Measurements from ENCODE around the gene GYPC. TPM values are rescaled to one million over a fixed set of nuclear protein-coding genes. Genes with fewer than 3 reads are reported as not detected.

Gene GYPC, protein sequence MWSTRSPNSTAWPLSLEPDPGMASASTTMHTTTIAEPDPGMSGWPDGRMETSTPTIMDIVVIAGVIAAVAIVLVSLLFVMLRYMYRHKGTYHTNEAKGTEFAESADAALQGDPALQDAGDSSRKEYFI
- polyA plus RNA-seq (2012; ENCODE audit: low read depth, missing spikeins), result 130 TPM

DNA sequence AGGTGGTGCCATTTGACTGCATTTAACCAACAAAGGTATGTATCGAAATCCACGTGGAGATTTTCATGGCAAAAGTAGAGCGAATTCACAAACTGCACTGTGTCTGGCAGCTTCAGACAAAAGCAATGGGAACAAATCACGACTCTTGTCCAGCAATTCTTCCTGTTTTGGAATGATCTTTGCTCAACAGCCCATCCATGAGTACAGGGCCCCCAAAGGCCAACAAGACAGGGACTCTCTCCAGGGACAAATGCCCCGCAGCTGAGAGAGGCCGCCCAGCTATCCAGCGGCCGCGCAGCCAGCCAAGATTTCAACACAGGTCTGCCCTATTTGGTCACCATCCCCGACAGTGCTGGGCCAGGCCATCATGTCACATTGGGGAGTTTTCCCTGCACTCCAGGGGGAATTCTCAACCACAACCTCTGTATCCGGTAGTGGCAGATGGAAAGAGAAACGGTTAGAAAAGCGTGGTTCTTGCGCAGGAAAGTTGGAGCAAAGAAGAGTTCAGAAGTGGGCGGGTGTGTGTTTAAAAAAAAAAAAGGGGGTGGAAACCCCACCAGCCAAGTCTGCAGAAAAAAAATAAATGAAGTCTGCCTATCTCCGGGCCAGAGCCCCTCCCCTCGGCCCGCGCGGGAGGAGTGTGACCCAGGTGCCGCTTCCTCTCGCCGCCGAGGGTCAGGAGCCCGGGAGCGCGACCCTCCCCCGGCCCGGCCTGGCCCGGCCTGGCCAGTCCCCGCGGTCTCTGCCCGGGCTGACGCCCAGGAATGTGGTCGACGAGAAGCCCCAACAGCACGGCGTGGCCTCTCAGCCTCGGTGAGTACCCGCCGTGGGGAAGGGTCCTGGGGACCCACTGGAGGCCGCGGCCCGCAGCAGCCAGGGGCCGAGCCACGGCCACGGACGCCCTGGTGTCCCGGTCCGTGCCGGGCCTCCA lies at the start of gene GYPC:
TSS of gene GYPC (plus strand) at position 659 of the 931 bp plus-strand sequence. CDS start at position 765, 106 bp downstream.
- TF ChIP-seq POLR2AphosphoS5 (IDR thresholded peaks at IDR 0.05; ENCODE audit: low read depth, low read length) (no peak), TAF1 (IDR thresholded peaks at IDR 0.05; ENCODE audit: low read depth, low read length) (no peak), SPI1 (IDR thresholded peaks at IDR 0.05; ENCODE audit: low read depth, low read length) (peak; percentile 30), POLR2A (IDR thresholded peaks at IDR 0.05; ENCODE audit: low read depth, low read length) (peak; percentile 11; the same call in 1 of the 2 replicates)
- DNase-seq (ENCODE audit: insufficient read length, low spot score) (peak; percentile 58), FAIRE-seq (peak; percentile 61)

DNA sequence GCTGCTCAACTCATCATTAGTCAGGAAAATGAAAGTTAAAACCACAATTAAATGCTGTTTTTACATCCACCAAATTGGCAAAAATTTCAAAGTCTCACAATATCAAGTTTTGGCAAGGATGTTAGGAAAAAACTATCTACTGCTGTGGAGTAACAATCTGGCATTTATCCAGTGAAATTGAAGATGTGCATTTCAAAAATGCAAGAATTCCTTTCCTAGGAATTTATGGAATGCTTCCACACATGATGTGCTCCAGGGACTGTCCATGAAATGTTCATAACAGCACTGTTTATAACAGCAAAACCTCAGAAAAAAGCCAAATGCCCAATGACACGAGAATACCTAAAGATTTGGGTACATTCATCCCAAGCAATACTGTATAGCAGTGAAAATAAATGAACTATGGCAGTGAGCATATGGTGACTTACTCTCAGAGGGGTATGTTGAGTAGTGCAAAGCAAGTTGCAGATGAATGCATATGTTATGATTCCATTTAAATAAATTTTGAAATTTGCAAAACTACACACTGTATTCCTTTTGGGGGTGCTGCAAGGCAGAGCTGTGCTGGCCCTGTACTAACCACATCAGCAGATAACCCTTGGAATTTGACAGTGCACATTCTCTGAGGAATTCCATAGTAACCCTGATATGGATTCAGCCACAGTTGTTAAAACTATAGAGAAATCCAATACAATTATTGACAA lies 41.3 kb upstream of the GYPC start:
- DNase-seq (ENCODE audit: insufficient read length, low spot score) (no peak), FAIRE-seq (no peak)
- no peak for TF ChIP-seq TAF1 (IDR thresholded peaks at IDR 0.05; ENCODE audit: low read depth, low read length)
- TF ChIP-seq POLR2AphosphoS5 (IDR thresholded peaks at IDR 0.05; ENCODE audit: low read depth, low read length), result no peak
- TF ChIP-seq SPI1 (IDR thresholded peaks at IDR 0.05; ENCODE audit: low read depth, low read length), result no peak
- no peak for TF ChIP-seq PAX5 (IDR thresholded peaks at IDR 0.05; ENCODE audit: insufficient read depth, low read length, severe bottlenecking)
- no peak for TF ChIP-seq POU2F2 (IDR thresholded peaks at IDR 0.05; ENCODE audit: low read depth, low read length)

DNA sequence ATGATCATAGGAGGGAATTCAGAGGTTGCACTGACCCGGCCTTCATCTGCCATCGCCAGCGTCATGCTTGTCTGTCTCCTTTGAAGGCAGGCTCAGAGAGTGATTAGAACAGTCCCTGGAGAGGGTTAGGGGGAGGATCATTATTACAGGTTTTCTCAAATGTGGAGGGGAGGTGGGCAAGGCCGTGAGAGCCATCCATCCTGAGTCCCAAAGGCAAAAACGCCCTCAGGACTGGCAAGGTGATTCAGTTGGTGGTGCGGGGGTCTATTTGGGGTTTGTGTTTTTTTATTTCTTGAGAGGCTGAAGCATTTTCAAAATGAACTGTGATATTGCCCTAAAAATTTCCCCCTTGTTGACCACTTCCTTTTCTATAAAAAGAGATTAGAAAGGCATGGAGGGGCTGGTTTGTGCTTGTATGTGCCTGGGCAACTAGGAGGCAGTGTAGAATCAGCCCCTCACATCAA lies 39.3 kb upstream of the GYPC start:
- TF ChIP-seq POLR2A (IDR thresholded peaks at IDR 0.05; ENCODE audit: low read depth, low read length), result no peak
- TF ChIP-seq SPI1 (IDR thresholded peaks at IDR 0.05; ENCODE audit: low read depth, low read length), result peak; percentile 63
- FAIRE-seq, result no peak

DNA sequence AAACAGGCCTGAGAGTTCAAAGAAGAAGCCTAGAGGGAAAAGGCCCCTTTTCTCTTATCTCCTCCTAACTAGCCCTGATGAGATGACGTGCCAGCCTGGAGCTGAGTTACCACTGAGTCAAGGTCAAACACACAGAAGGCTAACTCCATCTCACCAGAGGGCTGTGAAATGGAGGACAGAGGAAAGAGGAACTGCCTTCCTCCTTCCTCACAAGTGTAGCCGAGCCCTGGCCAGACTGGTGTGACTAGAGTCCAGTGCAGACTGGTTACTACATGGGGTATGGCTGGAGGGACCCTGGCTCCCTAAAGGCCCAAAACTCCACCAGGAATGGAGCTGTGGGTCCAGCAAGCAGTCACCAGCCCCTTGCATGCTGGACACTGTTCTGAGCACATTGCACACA lies 35.7 kb upstream of the GYPC start:
- DNase-seq (ENCODE audit: insufficient read length, low spot score) (no peak), FAIRE-seq (no peak)
- TF ChIP-seq SPI1 (IDR thresholded peaks at IDR 0.05; ENCODE audit: low read depth, low read length), result peak; percentile 43; the same call in 1 of the 2 replicates
- TF ChIP-seq TAF1 (IDR thresholded peaks at IDR 0.05; ENCODE audit: low read depth, low read length), result no peak

More for the DNA sequence above, 39.3 kb upstream of the GYPC start:
- DNase-seq (ENCODE audit: insufficient read length, low spot score), result no peak

DNA sequence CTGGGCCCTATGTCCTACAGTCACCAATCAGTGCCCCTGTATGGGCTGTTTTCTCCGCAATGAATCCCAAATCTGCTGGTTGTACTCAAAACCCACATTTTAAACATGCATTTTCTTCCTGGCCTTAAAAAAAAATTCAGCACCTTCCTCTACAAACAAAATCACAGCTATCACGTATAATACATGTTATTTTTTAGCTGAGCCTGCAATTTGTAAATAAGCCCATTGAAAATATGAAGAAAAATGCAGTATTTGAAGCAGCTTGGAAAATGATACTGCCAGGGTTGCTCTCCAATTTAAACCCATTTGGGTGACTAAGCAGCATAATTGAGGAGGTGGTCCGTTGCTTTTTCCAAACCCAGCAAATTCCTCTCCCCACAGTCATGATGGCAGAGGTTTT lies 33.0 kb upstream of the GYPC start:
- no peak for FAIRE-seq
- TF ChIP-seq PAX5 (IDR thresholded peaks at IDR 0.05; ENCODE audit: insufficient read depth, low read length, severe bottlenecking), result no peak
- TF ChIP-seq POU2F2 (IDR thresholded peaks at IDR 0.05; ENCODE audit: low read depth, low read length), result no peak
- TF ChIP-seq POLR2A (IDR thresholded peaks at IDR 0.05; ENCODE audit: low read depth, low read length), result no peak
- no peak for TF ChIP-seq SPI1 (IDR thresholded peaks at IDR 0.05; ENCODE audit: low read depth, low read length)
- TF ChIP-seq POLR2AphosphoS5 (IDR thresholded peaks at IDR 0.05; ENCODE audit: low read depth, low read length), result no peak
- TF ChIP-seq TAF1 (IDR thresholded peaks at IDR 0.05; ENCODE audit: low read depth, low read length), result no peak

DNA sequence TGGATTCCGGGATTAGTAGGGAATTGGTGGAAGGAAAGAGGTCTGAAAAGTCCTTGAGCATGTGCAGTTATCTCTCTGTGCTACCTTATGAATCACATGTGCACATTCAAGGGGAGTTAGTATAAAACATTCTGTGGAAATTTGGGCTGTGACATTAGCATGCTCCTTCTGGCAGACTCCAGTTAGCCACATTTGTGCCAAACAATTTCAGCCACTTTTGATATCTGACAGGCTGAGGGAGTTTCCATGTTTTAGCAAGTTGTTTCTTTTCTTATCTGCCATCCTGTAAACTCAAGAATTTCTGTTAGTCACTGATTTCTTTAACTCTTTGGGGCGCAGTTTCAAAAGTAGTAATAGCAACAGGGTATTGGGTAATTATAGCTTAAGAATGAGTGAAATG lies 28.3 kb upstream of the GYPC start:
- TF ChIP-seq SPI1 (IDR thresholded peaks at IDR 0.05; ENCODE audit: low read depth, low read length), result no peak
- no peak for TF ChIP-seq PAX5 (IDR thresholded peaks at IDR 0.05; ENCODE audit: insufficient read depth, low read length, severe bottlenecking)
- no peak for TF ChIP-seq POU2F2 (IDR thresholded peaks at IDR 0.05; ENCODE audit: low read depth, low read length)
- FAIRE-seq, result no peak
- DNase-seq (ENCODE audit: insufficient read length, low spot score), result no peak

More for the DNA sequence above, 33.0 kb upstream of the GYPC start:
- no peak for DNase-seq (ENCODE audit: insufficient read length, low spot score)

DNA sequence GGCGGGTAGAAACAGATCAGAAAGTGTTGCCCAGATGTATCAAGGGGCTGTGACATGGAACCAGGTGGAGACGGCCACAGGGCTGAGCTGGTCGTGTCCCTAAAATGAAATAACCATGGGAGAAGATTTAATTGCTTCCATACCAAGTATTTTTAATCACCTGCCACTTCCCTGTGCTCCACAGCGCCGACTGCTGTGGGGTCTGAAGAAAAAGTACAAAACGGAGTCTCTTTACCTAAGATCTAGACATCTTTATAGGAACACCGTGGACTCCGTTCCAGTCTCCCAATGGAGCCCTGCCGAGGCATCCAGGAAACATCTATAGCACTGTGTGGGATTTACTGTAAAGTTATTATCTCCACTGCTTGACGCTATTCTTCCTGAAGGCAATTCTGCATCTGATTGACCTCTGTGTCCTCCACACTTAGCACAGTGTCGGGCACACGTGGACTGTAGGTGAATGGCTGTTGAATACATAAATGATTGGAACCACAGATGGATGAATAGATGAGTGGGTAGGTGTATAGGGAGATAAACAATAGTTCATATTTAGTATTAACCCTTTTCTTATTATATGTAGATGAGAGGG lies 21.6 kb upstream of the GYPC start:
- no peak for DNase-seq (ENCODE audit: insufficient read length, low spot score)
- no peak for FAIRE-seq
- no peak for TF ChIP-seq PAX5 (IDR thresholded peaks at IDR 0.05; ENCODE audit: insufficient read depth, low read length, severe bottlenecking)
- TF ChIP-seq TAF1 (IDR thresholded peaks at IDR 0.05; ENCODE audit: low read depth, low read length), result no peak
- TF ChIP-seq SPI1 (IDR thresholded peaks at IDR 0.05; ENCODE audit: low read depth, low read length), result no peak
- TF ChIP-seq POLR2AphosphoS5 (IDR thresholded peaks at IDR 0.05; ENCODE audit: low read depth, low read length), result no peak
- TF ChIP-seq POU2F2 (IDR thresholded peaks at IDR 0.05; ENCODE audit: low read depth, low read length), result no peak
- no peak for TF ChIP-seq POLR2A (IDR thresholded peaks at IDR 0.05; ENCODE audit: low read depth, low read length)

DNA sequence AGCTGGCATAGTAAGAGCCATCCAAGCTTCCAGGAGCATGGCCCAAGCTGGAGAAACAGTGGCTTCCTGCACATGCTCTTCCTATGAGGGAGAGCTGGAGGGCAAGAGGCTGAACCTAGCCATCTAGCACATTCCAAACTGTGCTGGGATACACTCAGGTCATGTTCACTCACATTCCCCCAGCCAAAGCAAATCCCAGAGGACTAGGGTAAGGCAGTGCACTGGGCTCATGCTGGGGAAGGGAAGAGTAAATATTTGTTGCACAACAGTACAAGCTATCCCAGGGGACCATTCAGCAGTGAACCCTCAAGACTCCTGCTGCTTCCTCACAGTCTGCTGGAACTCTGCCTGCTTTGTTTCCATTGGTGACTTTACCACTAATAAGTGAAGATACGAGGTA lies 20.7 kb upstream of the GYPC start:
- no peak for DNase-seq (ENCODE audit: insufficient read length, low spot score)

DNA sequence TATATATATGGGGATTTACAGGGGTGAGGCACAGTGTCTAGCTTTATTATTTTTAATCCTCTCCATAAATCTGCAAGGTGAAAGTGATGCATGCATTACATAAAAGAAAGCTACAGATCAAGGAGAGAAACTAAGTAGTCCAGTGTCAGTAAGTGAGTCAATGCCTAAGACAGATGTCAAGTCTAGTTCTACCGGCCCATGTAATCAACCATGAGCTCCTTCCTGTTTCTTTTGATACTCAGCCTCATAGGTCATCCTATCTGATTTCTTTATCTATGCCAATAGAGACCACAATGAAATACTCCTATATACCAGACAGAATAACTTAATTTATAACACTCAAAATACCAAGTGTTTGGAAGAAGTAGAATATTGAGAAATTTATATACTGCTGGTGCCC lies 20.2 kb upstream of the GYPC start:
- FAIRE-seq (no peak), DNase-seq (ENCODE audit: insufficient read length, low spot score) (no peak)
- no peak for TF ChIP-seq TAF1 (IDR thresholded peaks at IDR 0.05; ENCODE audit: low read depth, low read length)

More for the DNA sequence above, 20.7 kb upstream of the GYPC start:
- no peak for FAIRE-seq
- TF ChIP-seq POLR2AphosphoS5 (IDR thresholded peaks at IDR 0.05; ENCODE audit: low read depth, low read length), result no peak
- no peak for TF ChIP-seq POU2F2 (IDR thresholded peaks at IDR 0.05; ENCODE audit: low read depth, low read length)
- TF ChIP-seq TAF1 (IDR thresholded peaks at IDR 0.05; ENCODE audit: low read depth, low read length), result no peak
- no peak for TF ChIP-seq POLR2A (IDR thresholded peaks at IDR 0.05; ENCODE audit: low read depth, low read length)
- no peak for TF ChIP-seq PAX5 (IDR thresholded peaks at IDR 0.05; ENCODE audit: insufficient read depth, low read length, severe bottlenecking)
- TF ChIP-seq SPI1 (IDR thresholded peaks at IDR 0.05; ENCODE audit: low read depth, low read length), result no peak

Measured in GM12891 (cell line).